Measurements from ENCODE around the gene PCCA. TPM values are rescaled to one million over a fixed set of nuclear protein-coding genes. Genes with fewer than 3 reads are reported as not detected.
A peak's percentile ranks its signal among the peaks of the same experiment; 100 is the strongest.

Gene PCCA
- total and polyA plus RNA-seq, 2 experiments from 2014 or later: 29.8 to 59.2 TPM

GRCh38 chr13:100497389-100497788 lies 408.5 kb downstream of the PCCA start:
- H3K4me3 ChIP-seq: no peak overlapping the region
- no peaks in the 10 kb centered on the region for H3K9me3 ChIP-seq (ENCODE audit: low read depth)
- DNase-seq (ENCODE audit: low read depth in 1 of 2, low spot score in 1 of 2): peak in 1 of 2 donors; percentile 87
- TF ChIP-seq, protein P1, sequence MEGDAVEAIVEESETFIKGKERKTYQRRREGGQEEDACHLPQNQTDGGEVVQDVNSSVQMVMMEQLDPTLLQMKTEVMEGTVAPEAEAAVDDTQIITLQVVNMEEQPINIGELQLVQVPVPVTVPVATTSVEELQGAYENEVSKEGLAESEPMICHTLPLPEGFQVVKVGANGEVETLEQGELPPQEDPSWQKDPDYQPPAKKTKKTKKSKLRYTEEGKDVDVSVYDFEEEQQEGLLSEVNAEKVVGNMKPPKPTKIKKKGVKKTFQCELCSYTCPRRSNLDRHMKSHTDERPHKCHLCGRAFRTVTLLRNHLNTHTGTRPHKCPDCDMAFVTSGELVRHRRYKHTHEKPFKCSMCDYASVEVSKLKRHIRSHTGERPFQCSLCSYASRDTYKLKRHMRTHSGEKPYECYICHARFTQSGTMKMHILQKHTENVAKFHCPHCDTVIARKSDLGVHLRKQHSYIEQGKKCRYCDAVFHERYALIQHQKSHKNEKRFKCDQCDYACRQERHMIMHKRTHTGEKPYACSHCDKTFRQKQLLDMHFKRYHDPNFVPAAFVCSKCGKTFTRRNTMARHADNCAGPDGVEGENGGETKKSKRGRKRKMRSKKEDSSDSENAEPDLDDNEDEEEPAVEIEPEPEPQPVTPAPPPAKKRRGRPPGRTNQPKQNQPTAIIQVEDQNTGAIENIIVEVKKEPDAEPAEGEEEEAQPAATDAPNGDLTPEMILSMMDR (IDR thresholded peaks at IDR 0.05; ENCODE audit: low read depth, low read length): no peak
- H3K36me3 ChIP-seq: no peaks in the 10 kb centered on the region
- H3K27ac ChIP-seq: no peak overlapping the region
- peaks cover 17% of the 10 kb centered on the region for H3K4me1 ChIP-seq (ENCODE audit: low read depth)
- no peaks in the 10 kb centered on the region for H3K27me3 ChIP-seq

DNA sequence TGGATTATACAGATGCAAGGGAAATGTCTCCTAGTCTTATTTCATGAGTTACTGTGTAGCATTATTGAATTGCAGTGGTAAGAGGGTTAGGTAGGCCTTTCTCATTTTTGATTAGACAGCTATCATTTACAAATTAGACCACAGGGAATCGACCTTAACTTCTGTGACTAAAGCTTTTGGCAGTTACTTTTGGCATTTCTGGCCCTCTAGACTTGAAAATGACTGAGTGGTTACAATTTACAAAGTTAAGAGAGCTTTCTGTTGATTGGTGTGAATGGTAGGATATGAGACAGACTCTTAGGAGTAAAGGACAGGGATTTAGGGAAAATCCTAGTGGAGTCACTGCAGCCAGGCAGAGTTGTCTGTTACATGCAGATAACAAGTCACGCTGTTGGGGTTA lies 413.6 kb downstream of the PCCA start:
- no peaks in the 10 kb centered on the region for H3K9me3 ChIP-seq (ENCODE audit: low read depth)
- no peaks in the 10 kb centered on the region for H3K27me3 ChIP-seq
- peaks cover 15% of the 10 kb centered on the region for H3K4me1 ChIP-seq (ENCODE audit: low read depth)
- TF ChIP-seq, protein P1 (IDR thresholded peaks at IDR 0.05; ENCODE audit: low read depth, low read length): no peak
- H3K36me3 ChIP-seq: no peaks in the 10 kb centered on the region
- DNase-seq (ENCODE audit: low read depth in 1 of 2, low spot score in 1 of 2): no peak
- no peak overlapping the region for H3K4me3 ChIP-seq
- H3K27ac ChIP-seq: peak overlapping the region; percentile 31

GRCh38 chr13:100503622-100504021 lies 414.7 kb downstream of the PCCA start:
- Histone ChIP-seq H3K9me3 (ENCODE audit: low read depth) (no peaks in the 10 kb centered on the region), H3K4me3 (no peak overlapping the region), H3K27ac (no peak overlapping the region), H3K27me3 (no peaks in the 10 kb centered on the region), H3K36me3 (no peaks in the 10 kb centered on the region), H3K4me1 (ENCODE audit: low read depth) (peaks cover 15% of the 10 kb centered on the region)
- TF ChIP-seq, protein P1 (IDR thresholded peaks at IDR 0.05; ENCODE audit: low read depth, low read length): no peak
- DNase-seq (ENCODE audit: low read depth in 1 of 2, low spot score in 1 of 2): no peak

- TF ChIP-seq, protein P1 (IDR thresholded peaks at IDR 0.05; ENCODE audit: low read depth, low read length): no peak
- H3K4me3 ChIP-seq: no peak overlapping the region
- DNase-seq (ENCODE audit: low read depth in 1 of 2, low spot score in 1 of 2): no peak
- H3K4me1 ChIP-seq (ENCODE audit: low read depth): peaks cover 21% of the 10 kb centered on the region
- H3K36me3 ChIP-seq: no peaks in the 10 kb centered on the region
- no peaks in the 10 kb centered on the region for H3K27me3 ChIP-seq
- H3K27ac ChIP-seq: no peak overlapping the region
- no peaks in the 10 kb centered on the region for H3K9me3 ChIP-seq (ENCODE audit: low read depth)
Measured at GRCh38 chr13:100506154-100506553, 417.3 kb downstream of the PCCA start.

GRCh38 chr13:100506600-100507422 lies 417.9 kb downstream of the PCCA start:
- TF ChIP-seq, protein P1 (IDR thresholded peaks at IDR 0.05; ENCODE audit: low read depth, low read length): no peak
- Histone ChIP-seq H3K36me3 (no peaks in the 10 kb centered on the region), H3K4me3 (no peak overlapping the region), H3K27me3 (no peaks in the 10 kb centered on the region), H3K4me1 (ENCODE audit: low read depth) (peaks cover 28% of the 10 kb centered on the region), H3K9me3 (ENCODE audit: low read depth) (no peaks in the 10 kb centered on the region), H3K27ac (no peak overlapping the region)
- no peak for DNase-seq (ENCODE audit: low read depth in 1 of 2, low spot score in 1 of 2)

All from cardiac muscle cell (in vitro differentiated cells and primary cell).